ENCODE results near the gene MAPK6.

MAPK6 gene

DNA sequence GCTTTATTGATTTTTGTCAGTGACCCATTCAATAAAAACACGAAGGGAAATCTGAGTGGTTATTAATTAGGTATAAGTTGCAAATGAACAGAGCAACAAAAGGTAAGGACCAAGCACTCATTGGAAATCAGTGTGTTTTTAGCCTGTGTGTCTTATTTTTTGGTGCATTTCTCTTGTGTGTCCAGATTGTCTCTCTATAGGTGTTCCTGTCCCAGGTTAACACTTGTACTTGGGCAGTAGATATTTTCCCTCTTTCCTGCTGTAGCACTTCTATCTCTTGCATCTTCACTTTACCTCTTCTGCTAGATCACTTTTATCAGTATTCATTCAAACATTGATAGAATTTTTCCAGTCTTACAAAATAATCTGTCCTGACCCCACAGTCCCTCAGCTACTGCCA lies 37.0 kb downstream of the MAPK6 start:
- Histone ChIP-seq H3K4me1 (ENCODE audit: control insufficient read depth, insufficient read depth, low read length) (no peaks in the 10 kb centered on the region), H3K9me3 (ENCODE audit: control insufficient read depth, insufficient read depth, low read length) (no peaks in the 10 kb centered on the region), H3K36me3 (ENCODE audit: control insufficient read depth, insufficient read depth, low read length) (peaks cover 18% of the 10 kb centered on the region), H3K9ac (ENCODE audit: low read depth, low read length) (no peak overlapping the region), H3K27me3 (ENCODE audit: control insufficient read depth, insufficient read depth, low read length) (no peaks in the 10 kb centered on the region), H3K4me3 (ENCODE audit: low read depth, low read length) (no peak overlapping the region)

DNA sequence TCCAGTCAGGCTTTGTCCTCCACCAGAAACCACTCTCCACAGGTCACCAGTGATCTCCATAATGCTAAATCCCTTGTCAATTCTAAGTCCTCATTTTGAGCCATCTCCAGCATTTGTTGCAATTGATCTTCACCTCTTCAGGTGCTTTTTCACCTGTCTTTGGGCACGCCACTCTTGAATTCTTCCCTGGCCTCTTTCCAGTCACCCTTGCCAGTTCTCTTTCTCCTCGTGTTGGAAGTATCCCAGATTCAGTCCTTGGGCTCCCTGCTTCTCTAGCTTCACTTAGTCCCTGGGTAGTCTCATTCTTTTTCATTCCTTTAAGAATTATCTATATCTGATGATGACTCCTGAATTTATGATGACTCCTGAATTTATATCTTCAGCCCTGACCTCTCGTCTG lies 37.5 kb downstream of the MAPK6 start:
- Histone ChIP-seq H3K9ac (ENCODE audit: low read depth, low read length) (no peak overlapping the region), H3K4me1 (ENCODE audit: control insufficient read depth, insufficient read depth, low read length) (no peaks in the 10 kb centered on the region), H3K36me3 (ENCODE audit: control insufficient read depth, insufficient read depth, low read length) (peaks cover 18% of the 10 kb centered on the region), H3K27me3 (ENCODE audit: control insufficient read depth, insufficient read depth, low read length) (no peaks in the 10 kb centered on the region), H3K4me3 (ENCODE audit: low read depth, low read length) (no peak overlapping the region), H3K9me3 (ENCODE audit: control insufficient read depth, insufficient read depth, low read length) (no peaks in the 10 kb centered on the region)

DNA sequence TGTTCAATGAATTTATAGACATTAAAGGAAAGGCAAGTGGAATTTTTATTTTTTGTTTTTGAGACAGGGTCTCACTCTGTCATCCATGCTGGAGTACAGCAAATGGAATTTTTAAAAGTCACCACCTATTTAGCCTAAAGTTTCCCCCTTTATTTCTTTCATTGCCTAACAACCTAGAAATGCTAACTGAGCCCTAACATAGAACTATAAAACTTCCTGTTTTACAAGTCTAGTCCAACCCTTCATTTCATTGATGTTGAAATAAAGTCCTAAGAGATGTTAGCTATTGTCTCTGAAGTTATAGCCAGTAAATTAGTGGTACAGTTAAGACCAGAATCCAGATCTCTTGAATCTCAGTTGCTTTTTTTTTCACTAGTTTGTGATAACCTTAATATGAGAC lies 39.0 kb downstream of the MAPK6 start:
- H3K4me1 ChIP-seq (ENCODE audit: control insufficient read depth, insufficient read depth, low read length), result no peaks in the 10 kb centered on the region
- no peaks in the 10 kb centered on the region for H3K27me3 ChIP-seq (ENCODE audit: control insufficient read depth, insufficient read depth, low read length)
- no peak overlapping the region for H3K4me3 ChIP-seq (ENCODE audit: low read depth, low read length)
- no peak overlapping the region for H3K9ac ChIP-seq (ENCODE audit: low read depth, low read length)
- peaks cover 14% of the 10 kb centered on the region for H3K36me3 ChIP-seq (ENCODE audit: control insufficient read depth, insufficient read depth, low read length)
- no peaks in the 10 kb centered on the region for H3K9me3 ChIP-seq (ENCODE audit: control insufficient read depth, insufficient read depth, low read length)

DNA sequence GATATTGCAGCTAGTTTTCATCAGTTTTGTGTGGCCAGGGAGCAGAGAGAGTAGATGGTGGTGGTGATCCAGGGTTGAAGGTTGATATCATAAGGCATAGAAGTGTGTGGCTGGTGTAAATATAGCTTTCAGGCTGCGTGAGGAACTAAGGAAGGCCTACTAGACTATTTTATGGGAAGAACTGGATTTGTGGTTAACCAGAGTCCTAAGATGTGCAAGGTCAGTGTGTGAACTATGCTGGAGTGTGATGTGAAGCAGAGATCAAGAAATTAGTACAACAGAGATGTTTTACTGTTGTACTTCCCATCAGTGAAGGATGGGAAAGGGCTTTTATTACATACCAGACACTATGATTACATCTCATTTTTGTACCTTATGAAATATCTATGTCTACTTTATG lies 41.5 kb downstream of the MAPK6 start:
- Histone ChIP-seq H3K4me3 (ENCODE audit: low read depth, low read length) (no peak overlapping the region), H3K27me3 (ENCODE audit: control insufficient read depth, insufficient read depth, low read length) (no peaks in the 10 kb centered on the region), H3K9ac (ENCODE audit: low read depth, low read length) (no peak overlapping the region), H3K4me1 (ENCODE audit: control insufficient read depth, insufficient read depth, low read length) (no peaks in the 10 kb centered on the region), H3K36me3 (ENCODE audit: control insufficient read depth, insufficient read depth, low read length) (peaks cover 14% of the 10 kb centered on the region), H3K9me3 (ENCODE audit: control insufficient read depth, insufficient read depth, low read length) (no peaks in the 10 kb centered on the region)

DNA sequence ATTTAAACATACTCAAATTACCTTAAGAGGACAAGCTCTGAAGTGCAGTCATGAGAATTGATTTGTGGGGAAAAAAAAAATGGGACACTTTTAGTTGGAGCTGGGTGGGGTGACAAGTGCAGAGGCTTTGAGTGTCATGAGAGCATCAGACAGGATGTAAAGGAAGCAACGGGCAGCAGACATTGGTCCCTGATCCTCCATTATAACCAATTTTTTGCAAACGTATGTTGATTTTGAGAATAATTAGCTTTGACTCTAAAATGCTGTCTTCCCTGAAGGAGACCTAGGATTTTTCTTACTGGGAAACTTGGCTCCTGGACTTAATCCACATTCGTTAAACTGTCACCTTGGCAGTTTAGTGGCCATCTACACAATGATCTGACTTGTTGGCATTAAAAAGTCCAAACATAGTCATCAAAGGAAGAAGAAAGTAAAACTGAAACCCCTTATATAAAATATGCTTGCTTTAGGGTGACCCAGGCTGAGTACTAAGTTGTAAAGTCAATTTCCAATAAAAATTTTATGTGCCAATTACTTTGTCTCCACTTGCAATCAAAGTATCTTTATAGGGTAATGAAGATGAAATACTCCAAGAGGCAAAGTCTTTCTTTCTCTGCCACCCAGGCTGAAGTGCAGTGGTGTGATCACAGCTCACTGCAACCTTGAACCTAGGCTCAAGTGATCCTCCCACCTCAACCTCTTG lies 48.0 kb downstream of the MAPK6 start:
- H3K9ac ChIP-seq (ENCODE audit: low read depth, low read length), result no peak overlapping the region
- no peak overlapping the region for H3K4me3 ChIP-seq (ENCODE audit: low read depth, low read length)
- no peaks in the 10 kb centered on the region for H3K36me3 ChIP-seq (ENCODE audit: control insufficient read depth, insufficient read depth, low read length)
- H3K27me3 ChIP-seq (ENCODE audit: control insufficient read depth, insufficient read depth, low read length), result no peaks in the 10 kb centered on the region
- H3K9me3 ChIP-seq (ENCODE audit: control insufficient read depth, insufficient read depth, low read length), result no peaks in the 10 kb centered on the region
- H3K4me1 ChIP-seq (ENCODE audit: control insufficient read depth, insufficient read depth, low read length), result peaks cover 7% of the 10 kb centered on the region

DNA sequence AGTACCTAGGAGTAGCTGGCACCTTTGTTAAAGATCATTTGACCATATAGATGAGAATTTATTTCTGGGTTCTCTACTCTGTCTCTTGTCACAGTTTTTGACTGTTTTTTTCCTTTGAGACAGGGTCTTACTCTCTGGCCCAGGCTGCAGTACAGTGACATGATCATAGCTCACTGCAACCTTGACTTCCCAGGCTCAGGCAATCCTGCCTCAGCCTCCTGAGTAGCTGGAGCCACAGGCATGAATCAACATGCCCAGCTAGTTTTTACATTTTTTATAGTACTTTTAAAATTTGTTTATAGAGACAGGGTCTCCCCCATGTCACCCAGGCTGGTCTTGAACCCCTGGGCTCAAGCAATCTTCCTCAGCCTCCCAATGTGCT lies 48.5 kb downstream of the MAPK6 start:
- Histone ChIP-seq H3K4me3 (ENCODE audit: low read depth, low read length) (no peak overlapping the region), H3K27me3 (ENCODE audit: control insufficient read depth, insufficient read depth, low read length) (no peaks in the 10 kb centered on the region), H3K9me3 (ENCODE audit: control insufficient read depth, insufficient read depth, low read length) (no peaks in the 10 kb centered on the region), H3K9ac (ENCODE audit: low read depth, low read length) (no peak overlapping the region), H3K4me1 (ENCODE audit: control insufficient read depth, insufficient read depth, low read length) (peaks cover 7% of the 10 kb centered on the region), H3K36me3 (ENCODE audit: control insufficient read depth, insufficient read depth, low read length) (no peaks in the 10 kb centered on the region)

DNA sequence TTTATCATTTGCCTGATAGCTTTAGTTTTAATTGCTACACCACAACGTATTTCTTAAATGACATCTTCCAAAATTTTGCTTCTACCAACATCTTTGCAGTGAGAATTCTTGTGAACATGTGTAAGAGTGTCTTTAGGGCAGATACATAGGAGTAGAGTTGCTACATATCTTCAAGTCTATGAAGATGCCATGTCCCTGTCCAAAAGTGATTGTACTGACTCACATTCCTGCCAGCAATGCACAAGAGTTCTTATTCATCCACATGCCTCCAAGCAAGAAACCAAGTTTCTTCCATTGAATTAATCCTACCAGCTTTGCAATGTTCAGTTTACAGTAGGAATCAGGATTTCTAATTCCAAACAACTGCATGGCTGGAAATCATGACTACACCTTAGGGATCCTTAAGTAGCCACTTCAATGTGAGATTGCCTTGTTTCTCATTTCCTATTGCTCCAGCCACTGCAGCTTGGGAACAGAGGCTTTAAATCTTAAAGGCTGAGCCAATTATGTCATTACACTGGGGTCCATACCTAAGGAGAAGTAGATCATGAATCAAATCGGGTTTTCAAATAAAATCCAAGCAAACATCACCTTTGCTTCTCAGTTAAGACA lies 49.1 kb downstream of the MAPK6 start:
- H3K4me3 ChIP-seq (ENCODE audit: low read depth, low read length), result no peak overlapping the region
- H3K9ac ChIP-seq (ENCODE audit: low read depth, low read length), result no peak overlapping the region
- H3K9me3 ChIP-seq (ENCODE audit: control insufficient read depth, insufficient read depth, low read length), result no peaks in the 10 kb centered on the region
- H3K4me1 ChIP-seq (ENCODE audit: control insufficient read depth, insufficient read depth, low read length), result peaks cover 7% of the 10 kb centered on the region
- no peaks in the 10 kb centered on the region for H3K36me3 ChIP-seq (ENCODE audit: control insufficient read depth, insufficient read depth, low read length)
- no peaks in the 10 kb centered on the region for H3K27me3 ChIP-seq (ENCODE audit: control insufficient read depth, insufficient read depth, low read length)

DNA sequence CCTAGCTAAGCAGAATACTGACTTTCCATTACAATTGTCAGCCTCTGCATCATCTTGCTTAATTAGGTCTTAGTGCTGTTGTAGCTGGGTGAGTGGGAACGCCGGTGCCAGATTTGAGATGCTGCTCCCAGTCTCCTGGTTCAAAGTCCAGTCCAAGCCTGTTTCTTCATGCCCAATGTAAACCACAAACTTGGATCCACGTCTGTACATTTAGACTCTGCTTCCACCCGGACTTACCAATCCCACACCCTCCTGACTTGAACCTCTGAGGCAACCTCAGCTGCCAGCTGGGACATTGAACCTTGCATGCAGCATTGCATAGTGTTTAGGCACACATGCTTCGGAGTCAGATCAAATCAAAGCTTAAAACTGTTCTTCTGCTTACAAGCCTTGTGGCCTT lies 50.5 kb downstream of the MAPK6 start:
- peaks cover 7% of the 10 kb centered on the region for H3K4me1 ChIP-seq (ENCODE audit: control insufficient read depth, insufficient read depth, low read length)
- no peak overlapping the region for H3K4me3 ChIP-seq (ENCODE audit: low read depth, low read length)
- no peak overlapping the region for H3K9ac ChIP-seq (ENCODE audit: low read depth, low read length)
- no peaks in the 10 kb centered on the region for H3K27me3 ChIP-seq (ENCODE audit: control insufficient read depth, insufficient read depth, low read length)
- no peaks in the 10 kb centered on the region for H3K36me3 ChIP-seq (ENCODE audit: control insufficient read depth, insufficient read depth, low read length)
- H3K9me3 ChIP-seq (ENCODE audit: control insufficient read depth, insufficient read depth, low read length), result no peaks in the 10 kb centered on the region

DNA sequence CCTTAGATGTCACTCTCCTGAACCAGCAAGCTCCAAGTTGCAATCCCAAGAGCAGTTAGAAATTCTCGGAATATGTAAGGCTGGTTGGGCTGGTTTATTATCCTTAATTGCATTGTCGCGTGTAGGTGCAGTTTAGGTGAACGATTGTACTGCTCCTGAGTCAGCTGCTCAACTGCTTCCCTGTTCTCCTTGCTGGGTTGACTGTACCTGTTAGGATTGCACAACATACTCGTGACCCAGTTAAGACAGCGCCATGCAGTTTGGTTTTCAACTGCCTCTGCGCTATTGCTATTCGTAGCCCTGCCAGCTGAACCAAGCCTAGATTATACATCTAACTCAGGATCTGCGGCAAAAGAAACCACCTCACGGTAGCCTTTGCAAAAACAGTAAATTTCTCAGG lies 52.6 kb downstream of the MAPK6 start:
- H3K36me3 ChIP-seq (ENCODE audit: control insufficient read depth, insufficient read depth, low read length), result no peaks in the 10 kb centered on the region
- H3K9ac ChIP-seq (ENCODE audit: low read depth, low read length), result no peak overlapping the region
- peaks cover 7% of the 10 kb centered on the region for H3K4me1 ChIP-seq (ENCODE audit: control insufficient read depth, insufficient read depth, low read length)
- H3K4me3 ChIP-seq (ENCODE audit: low read depth, low read length), result no peak overlapping the region
- H3K9me3 ChIP-seq (ENCODE audit: control insufficient read depth, insufficient read depth, low read length), result no peaks in the 10 kb centered on the region
- H3K27me3 ChIP-seq (ENCODE audit: control insufficient read depth, insufficient read depth, low read length), result no peaks in the 10 kb centered on the region

DNA sequence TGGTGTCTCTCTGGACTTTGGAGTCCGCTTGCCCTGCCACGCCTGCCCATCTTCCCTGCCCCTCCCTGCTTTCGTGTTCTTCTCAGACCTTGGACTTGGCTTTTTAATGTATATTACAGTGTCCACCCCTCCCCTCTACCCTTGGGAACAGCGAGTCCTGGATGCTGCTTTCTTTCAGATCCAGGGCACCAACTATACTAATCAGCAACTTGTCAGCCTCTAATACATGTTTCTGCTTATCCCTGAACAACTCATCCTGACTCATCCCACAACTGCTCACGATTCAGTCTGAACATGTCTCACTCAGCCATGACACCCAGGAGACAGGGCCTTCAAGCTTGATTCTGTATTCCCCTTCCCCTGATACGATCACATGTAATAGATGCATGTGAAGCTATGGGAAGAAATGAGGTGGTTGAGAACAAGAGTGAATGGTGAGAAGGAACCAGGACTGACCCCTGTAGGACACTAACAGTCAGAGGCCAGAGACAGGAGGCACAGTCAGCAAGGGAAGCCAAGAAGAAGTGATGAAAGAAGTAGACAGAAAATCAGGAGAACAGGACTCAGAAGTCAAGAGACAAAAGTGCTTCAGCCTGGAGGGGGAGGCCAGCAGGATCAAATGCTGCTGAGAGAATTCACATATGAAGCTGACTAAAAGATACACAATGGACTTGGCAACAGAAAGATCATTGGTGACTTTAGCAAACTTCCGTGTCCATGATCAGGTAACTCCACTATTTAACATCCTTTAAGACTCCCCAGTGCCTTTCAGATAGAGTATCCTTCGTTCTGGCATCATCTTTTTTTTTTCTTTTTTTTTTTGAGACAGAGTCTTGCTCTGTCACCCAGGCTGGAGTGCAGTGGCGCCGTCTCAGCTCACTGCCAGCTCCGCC lies 58.1 kb downstream of the MAPK6 start:
- H3K4me3 ChIP-seq (ENCODE audit: low read depth, low read length), result no peak overlapping the region
- H3K9ac ChIP-seq (ENCODE audit: low read depth, low read length), result no peak overlapping the region
- no peaks in the 10 kb centered on the region for H3K9me3 ChIP-seq (ENCODE audit: control insufficient read depth, insufficient read depth, low read length)
- no peaks in the 10 kb centered on the region for H3K27me3 ChIP-seq (ENCODE audit: control insufficient read depth, insufficient read depth, low read length)
- no peaks in the 10 kb centered on the region for H3K4me1 ChIP-seq (ENCODE audit: control insufficient read depth, insufficient read depth, low read length)
- H3K36me3 ChIP-seq (ENCODE audit: control insufficient read depth, insufficient read depth, low read length), result no peaks in the 10 kb centered on the region

DNA sequence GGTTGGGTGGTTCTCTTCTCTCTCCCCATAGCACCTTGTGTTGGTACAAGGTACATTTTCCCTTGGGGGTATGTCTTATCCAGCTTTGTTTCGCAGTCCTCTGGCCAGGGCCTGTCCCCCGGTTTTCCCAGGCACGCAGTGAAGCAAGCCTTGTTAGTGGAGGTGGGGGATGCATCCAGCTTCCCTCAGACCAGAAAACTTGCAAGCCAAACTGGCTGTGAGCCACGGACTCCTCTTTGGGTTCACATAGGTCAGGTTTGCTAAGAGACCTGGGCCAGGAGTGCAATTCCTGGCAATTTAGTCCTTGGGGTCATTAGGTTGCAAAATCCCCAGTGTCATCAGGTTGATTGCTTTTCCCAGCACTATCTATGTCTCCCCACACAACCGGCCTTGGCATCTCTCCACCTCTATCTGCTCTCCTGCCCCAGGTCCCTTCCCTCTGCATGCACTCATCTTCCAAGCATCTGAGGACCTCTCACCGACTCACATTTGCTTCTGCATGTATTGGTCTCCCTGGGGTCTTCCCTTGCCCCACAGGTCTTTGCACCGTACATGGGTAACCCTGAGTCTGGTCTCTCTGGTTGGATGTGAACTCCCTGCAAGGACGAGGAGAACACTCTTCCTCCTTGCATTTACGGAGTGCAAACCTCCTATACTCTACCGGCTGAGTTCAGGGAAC lies 59.3 kb downstream of the MAPK6 start:
- Histone ChIP-seq H3K27me3 (ENCODE audit: control insufficient read depth, insufficient read depth, low read length) (no peaks in the 10 kb centered on the region), H3K9ac (ENCODE audit: low read depth, low read length) (no peak overlapping the region), H3K9me3 (ENCODE audit: control insufficient read depth, insufficient read depth, low read length) (no peaks in the 10 kb centered on the region), H3K36me3 (ENCODE audit: control insufficient read depth, insufficient read depth, low read length) (no peaks in the 10 kb centered on the region), H3K4me3 (ENCODE audit: low read depth, low read length) (no peak overlapping the region), H3K4me1 (ENCODE audit: control insufficient read depth, insufficient read depth, low read length) (no peaks in the 10 kb centered on the region)
